B cell (primary cell): ENCODE measurements around the gene CFL1. TPM values are rescaled to one million over a fixed set of nuclear protein-coding genes. Genes with fewer than 3 reads are reported as not detected.
A peak's percentile ranks its signal among the peaks of the same experiment; 100 is the strongest.

ENCODE experiments used
- ATAC-seq: fragments of 200-7000 bp; cut with Tn5 transposase; one replicate; pipeline ENCODE4 v1.10.0; 2021; ENCODE audit warnings: low read depth, mild to moderate bottlenecking, moderate number of reproducible peaks, moderate library complexity
- CTCF ChIA-PET: fragments of 350-600 bp; sonication (Branson Sonifier 250); formaldehyde crosslinking; loops from one replicate; lab custom pipeline; 2021; ENCODE audit warnings: antibody characterized with exemption, inconsistent platforms; lab: Charles Lee
- POLR2A ChIA-PET: fragments of 350-600 bp; sonication (Branson Sonifier 250); formaldehyde crosslinking; loops from one replicate; lab custom pipeline; 2021; ENCODE audit warnings: antibody characterized with exemption; lab: Charles Lee
- DNase-seq: peaks from one replicate; pipeline ENCODE4 v3.0.0; 2013
- H2AFZ ChIP-seq: 2 replicates; pipeline ENCODE4 v1.6.1; 2012; ENCODE audit warnings: mild to moderate bottlenecking, low read depth, low read length; ENCODE audit not compliant: insufficient read depth, poor library complexity, severe bottlenecking
- H3K27ac ChIP-seq, 2 donors: 1 replicate in 1 of 2; 2 replicates in 1 of 2; pipeline ENCODE4 v1.5.1; 2012 to 2013; ENCODE audit warnings: low read length in 2 of 2, mild to moderate bottlenecking in 2 of 2, moderate library complexity in 1 of 2
- H3K27me3 ChIP-seq, 4 experiments: fragments of 200-600 bp in 1 of 4; sonication (generic) in 1 of 4; replicated peaks in 1 of 4; 1 replicate in 2 of 4; 2 replicates in 2 of 4; pipeline versions ENCODE4 v1.6.1 to v1.7.0; 2013 to 2016; ENCODE audit warnings: low read length in 3 of 4, mild to moderate bottlenecking in 2 of 4, mixed read lengths in 1 of 4, moderate library complexity in 1 of 4; ENCODE audit not compliant: insufficient read depth in 4 of 4, control insufficient read depth in 3 of 4; ENCODE audit errors: control extremely low read depth in 1 of 4
- H3K36me3 ChIP-seq, 2 experiments: replicated peaks in 1 of 2; 1 replicate in 1 of 2; 2 replicates in 1 of 2; pipeline versions ENCODE4 v1.6.1 to v1.7.1; 2013; ENCODE audit warnings: low read length in 1 of 2; ENCODE audit not compliant: insufficient read depth in 2 of 2, control insufficient read depth in 1 of 2; ENCODE audit errors: control extremely low read depth in 1 of 2, extremely low read depth in 1 of 2
- H3K4me1 ChIP-seq, 2 donors: fragments of 200-600 bp in 1 of 2; sonication (generic) in 1 of 2; 1 replicate in 1 of 2; 2 replicates in 1 of 2; pipeline versions ENCODE4 v1.5.1 to v1.6.1; 2013 to 2017; ENCODE audit warnings: low read length in 2 of 2; ENCODE audit not compliant: control insufficient read depth in 2 of 2, insufficient read depth in 2 of 2
- H3K4me2 ChIP-seq: replicated peaks from 2 replicates; pipeline ENCODE3; 2012; ENCODE audit warnings: mild to moderate bottlenecking, low read depth, low read length; ENCODE audit not compliant: poor library complexity, severe bottlenecking
- H3K4me3 ChIP-seq, 5 experiments: fragments of 200-600 bp in 1 of 5; sonication (generic) in 1 of 5; 1 replicate in 3 of 5; 2 replicates in 2 of 5; pipeline versions ENCODE4 v1.5.1 to v1.7.0; 2011 to 2016; ENCODE audit warnings: low read length in 4 of 5, mild to moderate bottlenecking in 4 of 5, low read depth in 2 of 5, control low read depth in 1 of 5, moderate library complexity in 1 of 5; ENCODE audit not compliant: insufficient read depth in 1 of 5; ENCODE audit errors: control extremely low read depth in 1 of 5, extremely low read depth in 1 of 5
- H3K79me2 ChIP-seq: fragments of 200-600 bp; sonication (generic); one replicate; pipeline ENCODE4 v1.6.0; 2016; ENCODE audit warnings: low read length; ENCODE audit not compliant: control insufficient read depth, insufficient read depth
- H3K9ac ChIP-seq: fragments of 200-600 bp; sonication (generic); 2 replicates; pipeline ENCODE4 v1.6.1; 2017; ENCODE audit warnings: mild to moderate bottlenecking, low read length, moderate library complexity
- H3K9me3 ChIP-seq, 3 donors: one replicate each; pipeline versions ENCODE4 v1.6.1 to v1.7.1; 2013; ENCODE audit warnings: low read length in 2 of 3; ENCODE audit not compliant: control insufficient read depth in 2 of 3, insufficient read depth in 1 of 3; ENCODE audit errors: control extremely low read depth in 1 of 3
- H4K20me1 ChIP-seq: 2 replicates; pipeline ENCODE4 v1.6.0; 2012; ENCODE audit warnings: mild to moderate bottlenecking, low read length; ENCODE audit not compliant: insufficient read depth, control insufficient read depth, poor library complexity, severe bottlenecking
- H3K27ac Mint-ChIP-seq: one replicate; pipeline ENCODE4 v1.8.0; 2021; ENCODE audit warnings: mixed read lengths
- H3K27me3 Mint-ChIP-seq: one replicate; pipeline ENCODE4 v1.8.0; 2021; ENCODE audit warnings: mixed read lengths
- H3K4me1 Mint-ChIP-seq: one replicate; pipeline ENCODE4 v1.8.0; 2021; ENCODE audit warnings: mixed read lengths
- H3K4me3 Mint-ChIP-seq: one replicate; pipeline ENCODE4 v1.8.0; 2021; ENCODE audit warnings: mixed read lengths
- H3K9me3 Mint-ChIP-seq: one replicate; pipeline ENCODE4 v1.8.0; 2022; ENCODE audit warnings: mixed read lengths; ENCODE audit not compliant: insufficient read depth
- CTCF ChIP-seq: fragments of 200-600 bp; IDR thresholded peaks from one replicate; pipeline ENCODE4 v1.8.0; 2022; ENCODE audit warnings: antibody characterized with exemption, mild to moderate bottlenecking
- EZH2 ChIP-seq: IDR thresholded peaks from 2 replicates; pipeline ENCODE4 v1.6.1; 2012; ENCODE audit warnings: borderline replicate concordance, low read depth, mild to moderate bottlenecking, moderate library complexity, low read length; ENCODE audit not compliant: insufficient read depth, poor library complexity, severe bottlenecking
- WGBS: methylation state at CpG from one replicate; pipeline ENCODE4 v1.1.5; 2013; ENCODE audit warnings: missing lambda C conversion rate; ENCODE audit not compliant: insufficient coverage; 5-methylcytosine and 5-hydroxymethylcytosine counted together
- intact Hi-C: fragments of 100-400 bp; cut with micrococcal nuclease; formaldehyde crosslinking; loops from one replicate; pipeline ENCODE4 v1.10.0; 2022
- polyA plus RNA-seq: library from polyadenylated mRNA; depleted of rRNA; stranded (reverse); fragments of >200 nt; gene quantifications from 2 replicates; pipeline ENCODE4 v1.2.3, GENCODE V29; 2012
- total RNA-seq, 2 donors: library from RNA; stranded (reverse); fragments of 120-200 nt in 1 of 2; gene quantifications; 1 replicate in 1 of 2; 2 replicates in 1 of 2; pipeline versions ENCODE4 v1.2.3 to v1.2.4, GENCODE V29; 2013 to 2022

CFL1 gene
- total and polyA plus RNA-seq, 2 donors (not counting 1 experiment from before 2014, with no cell fraction given), result 455 to 990 TPM

- peaks cover 27 to 52% of the 10 kb centered on the region in 2 donors for H3K4me1 ChIP-seq
- Mint-ChIP-seq H3K4me1 (peaks cover 42% of the 10 kb centered on the region), H3K4me3 (peak overlapping the region; percentile 92), H3K9me3 (no peaks in the 10 kb centered on the region), H3K27me3 (no peaks in the 10 kb centered on the region), H3K27ac (peak overlapping the region; percentile 98)
- H3K79me2 ChIP-seq, result peaks cover 57% of the 10 kb centered on the region
- H3K9ac ChIP-seq, result peak overlapping the region; percentile 79
- TF ChIP-seq EZH2 (no peak), CTCF (no peak)
- peak overlapping the region; percentile 85 for H2AFZ ChIP-seq
- peak overlapping the region; percentile 94 for H3K4me2 ChIP-seq
- DNase-seq (no peak), ATAC-seq (no peak)
- peaks cover 0 to 53% of the 10 kb centered on the region in 2 experiments for H3K36me3 ChIP-seq
- H3K9me3 ChIP-seq, result no peaks in the 10 kb centered on the region
- no peaks in the 10 kb centered on the region for H3K27me3 ChIP-seq
- peak overlapping the region; percentile 81 to 98 (median 95) for H3K4me3 ChIP-seq
- H3K27ac ChIP-seq, result peak overlapping the region; percentile 77 to 89
- peaks cover 61% of the 10 kb centered on the region for H4K20me1 ChIP-seq
- intact Hi-C loops, result loop anchor here (1.0 to 5.0 kb wide), 11 partner anchors 13 to 407 kb away; partner anchors contain the start of genes AP5B1, BANF1, C11orf68 and DRAP1
- WGBS, result under 1% methylated on average over 16 of the region's 16 CpGs
- ChIA-PET POLR2A (interaction anchor here (0.8 to 4.8 kb wide), 16 partner anchors 10 to 742 kb away, joined by 3 to 65 read pairs (median 9); partner anchors contain the start of genes BANF1, C11orf68, CCDC85B and EIF1AD), CTCF (interaction anchor here (0.5 to 8.6 kb wide), 34 partner anchors 9 to 528 kb away, joined by 3 to 244 read pairs (median 4); partner anchors contain the start of genes AP5B1, BANF1, C11orf68 and CCDC85B)
Observed at GRCh38 chr11:65859812-65860277, 1.9 kb upstream of the CFL1 start.
